OCI-LY1 (cell line): Measurements from ENCODE around the gene GLMP.

Experiments used
- H2AFZ ChIP-seq: fragments of 200-600 bp; sonication (generic), shearing (Covaris generic); 2 replicates; pipeline ENCODE4 v1.6.0; 2014; ENCODE audit warnings: antibody characterized with exemption, mild to moderate bottlenecking, low read length
- H3F3A ChIP-seq: fragments of 200-600 bp; sonication (generic), shearing (Covaris generic); 2 replicates; pipeline ENCODE4 v1.6.0; 2014; ENCODE audit warnings: mild to moderate bottlenecking, antibody characterized with exemption, low read length, moderate library complexity; ENCODE audit not compliant: insufficient read depth
- H3K27ac ChIP-seq: fragments of 200-600 bp; sonication (generic); 2 replicates; pipeline ENCODE4 v1.5.1; 2014; ENCODE audit warnings: low read length, mixed run types, mild to moderate bottlenecking, low read depth; ENCODE audit not compliant: poor library complexity, severe bottlenecking
- H3K27me3 ChIP-seq: fragments of 200-600 bp; sonication (generic); 2 replicates; pipeline ENCODE4 v1.6.0; 2014; ENCODE audit warnings: antibody characterized with exemption, mild to moderate bottlenecking, low read length, moderate library complexity; ENCODE audit not compliant: insufficient read depth
- H3K36me3 ChIP-seq: fragments of 200-600 bp; sonication (generic); 2 replicates; pipeline ENCODE4 v1.6.1; 2014; ENCODE audit warnings: mild to moderate bottlenecking, antibody characterized with exemption, low read length, moderate library complexity, mixed read lengths; ENCODE audit not compliant: insufficient read depth
- H3K4me1 ChIP-seq: fragments of 200-600 bp; sonication (generic); 2 replicates; pipeline ENCODE4 v1.5.1; 2014; ENCODE audit warnings: mild to moderate bottlenecking, low read length, moderate library complexity; ENCODE audit not compliant: insufficient read depth, severe bottlenecking
- H3K4me2 ChIP-seq: fragments of 200-600 bp; sonication (generic), shearing (Covaris generic); 2 replicates; pipeline ENCODE4 v1.6.1; 2014; ENCODE audit warnings: low read length
- H3K4me3 ChIP-seq: fragments of 200-600 bp; sonication (generic); 2 replicates; pipeline ENCODE4 v1.5.1; 2014; ENCODE audit warnings: low read length, low read depth, mild to moderate bottlenecking, mixed read lengths; ENCODE audit not compliant: poor library complexity, severe bottlenecking
- H3K79me2 ChIP-seq: fragments of 200-600 bp; shearing (Covaris generic); 2 replicates; pipeline ENCODE4 v1.6.1; 2016; ENCODE audit warnings: mixed run types, low read length, mixed read lengths; ENCODE audit not compliant: insufficient read depth
- H3K9ac ChIP-seq: fragments of 200-600 bp; sonication (generic), shearing (Covaris generic); 2 replicates; pipeline ENCODE4 v1.6.1; 2014; ENCODE audit warnings: mild to moderate bottlenecking, low read length, mixed read lengths
- H3K9me2 ChIP-seq: fragments of 200-600 bp; sonication (generic), shearing (Covaris generic); 2 replicates; pipeline ENCODE4 v1.6.1; 2014; ENCODE audit warnings: low read depth, mild to moderate bottlenecking, low read length, mixed read lengths
- H3K9me3 ChIP-seq: fragments of 200-600 bp; shearing (Covaris generic); 2 replicates; pipeline ENCODE4 v1.6.1; 2014; ENCODE audit warnings: low read length, mixed read lengths
- H4K20me1 ChIP-seq: fragments of 200-600 bp; sonication (generic), shearing (Covaris generic); 2 replicates; pipeline ENCODE4 v1.6.0; 2016; ENCODE audit warnings: mild to moderate bottlenecking, low read length; ENCODE audit not compliant: insufficient read depth
- EZH2 ChIP-seq: fragments of 200-600 bp; sonication (generic), shearing (Covaris generic); IDR thresholded peaks from 2 replicates; pipeline ENCODE4 v1.8.0; 2017; ENCODE audit warnings: borderline replicate concordance, mixed run types, mild to moderate bottlenecking, antibody characterized with exemption, low read length, moderate library complexity, mixed read lengths
- TF ChIP-seq, protein P1 (sequence below): fragments of 200-600 bp; sonication (generic), shearing (Covaris generic); IDR thresholded peaks from 2 replicates; pipeline ENCODE4 v1.5.1; 2017; ENCODE audit warnings: mild to moderate bottlenecking, antibody characterized with exemption, low read length, moderate library complexity, mixed read lengths

Gene GLMP

DNA sequence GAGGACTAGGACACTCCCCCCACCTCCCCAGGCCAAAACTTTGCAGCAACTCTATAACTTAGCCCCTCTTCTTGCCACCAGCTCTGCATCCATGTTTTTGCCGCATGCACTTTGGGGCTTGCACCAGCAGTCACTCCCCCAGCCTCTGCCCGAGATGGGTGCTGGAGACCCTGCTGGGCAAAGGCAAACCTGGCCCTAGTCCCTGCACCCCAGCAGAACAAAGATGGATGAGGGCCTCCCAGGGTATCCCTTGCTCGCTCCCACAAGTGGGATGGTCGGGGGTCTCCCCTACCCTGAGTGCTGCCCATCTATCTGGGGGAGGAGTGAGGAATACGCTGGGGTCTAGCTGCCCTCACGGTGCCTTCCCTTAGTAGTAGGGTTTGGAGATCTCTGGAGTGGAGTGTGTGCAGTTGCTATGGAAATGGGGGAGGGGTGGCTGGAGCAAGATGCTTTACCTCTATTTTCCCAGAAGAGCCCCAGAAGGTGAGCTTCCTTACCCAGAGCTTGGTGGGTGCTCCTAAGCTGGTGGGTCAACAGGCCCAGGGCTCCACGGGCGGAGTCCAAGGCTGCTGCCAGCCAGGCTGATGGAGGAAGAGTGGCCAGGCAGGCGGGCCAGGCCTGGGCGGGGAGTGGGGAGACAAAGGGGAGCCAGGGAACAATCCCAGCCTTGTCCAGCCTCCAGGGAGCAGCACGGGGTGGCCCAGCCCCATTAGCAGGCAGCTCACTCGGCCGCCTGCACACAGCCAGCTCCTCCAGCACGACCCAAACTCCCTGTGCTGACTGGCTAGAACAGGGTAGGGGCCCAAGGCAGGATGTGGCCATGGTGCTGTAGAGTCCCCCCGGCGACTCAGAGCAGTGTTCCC is 47.8 kb downstream of the GLMP start, which contains the start of gene PAQR6:
Gene PAQR6 (minus strand): TSS at position 597 of the 863 bp plus-strand sequence. CDS start 1,325 bp downstream, outside the sequence.
- Histone ChIP-seq H3K9me2 (no peaks in the 10 kb centered on the region), H4K20me1 (no peaks in the 10 kb centered on the region), H3K4me2 (no peak within 1 kb of the TSS), H3F3A (no peaks in the 10 kb centered on the region), H3K4me1 (peaks cover 10% of the 10 kb centered on the region), H3K4me3 (no peak within 1 kb of the TSS), H3K36me3 (peaks cover 44% of the 10 kb centered on the region), H3K27me3 (0 out of 2 replicates have a peak, but pooled peaks cover 5% of the 10 kb centered on the region), H3K79me2 (no peaks in the 10 kb centered on the region), H2AFZ (no peak within 1 kb of the TSS), H3K27ac (no peak within 1 kb of the TSS), H3K9me3 (no peaks in the 10 kb centered on the region), H3K9ac (no peak within 1 kb of the TSS)
- TF ChIP-seq EZH2, result no peak
- TF ChIP-seq, protein P1, sequence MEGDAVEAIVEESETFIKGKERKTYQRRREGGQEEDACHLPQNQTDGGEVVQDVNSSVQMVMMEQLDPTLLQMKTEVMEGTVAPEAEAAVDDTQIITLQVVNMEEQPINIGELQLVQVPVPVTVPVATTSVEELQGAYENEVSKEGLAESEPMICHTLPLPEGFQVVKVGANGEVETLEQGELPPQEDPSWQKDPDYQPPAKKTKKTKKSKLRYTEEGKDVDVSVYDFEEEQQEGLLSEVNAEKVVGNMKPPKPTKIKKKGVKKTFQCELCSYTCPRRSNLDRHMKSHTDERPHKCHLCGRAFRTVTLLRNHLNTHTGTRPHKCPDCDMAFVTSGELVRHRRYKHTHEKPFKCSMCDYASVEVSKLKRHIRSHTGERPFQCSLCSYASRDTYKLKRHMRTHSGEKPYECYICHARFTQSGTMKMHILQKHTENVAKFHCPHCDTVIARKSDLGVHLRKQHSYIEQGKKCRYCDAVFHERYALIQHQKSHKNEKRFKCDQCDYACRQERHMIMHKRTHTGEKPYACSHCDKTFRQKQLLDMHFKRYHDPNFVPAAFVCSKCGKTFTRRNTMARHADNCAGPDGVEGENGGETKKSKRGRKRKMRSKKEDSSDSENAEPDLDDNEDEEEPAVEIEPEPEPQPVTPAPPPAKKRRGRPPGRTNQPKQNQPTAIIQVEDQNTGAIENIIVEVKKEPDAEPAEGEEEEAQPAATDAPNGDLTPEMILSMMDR, result no peak

DNA sequence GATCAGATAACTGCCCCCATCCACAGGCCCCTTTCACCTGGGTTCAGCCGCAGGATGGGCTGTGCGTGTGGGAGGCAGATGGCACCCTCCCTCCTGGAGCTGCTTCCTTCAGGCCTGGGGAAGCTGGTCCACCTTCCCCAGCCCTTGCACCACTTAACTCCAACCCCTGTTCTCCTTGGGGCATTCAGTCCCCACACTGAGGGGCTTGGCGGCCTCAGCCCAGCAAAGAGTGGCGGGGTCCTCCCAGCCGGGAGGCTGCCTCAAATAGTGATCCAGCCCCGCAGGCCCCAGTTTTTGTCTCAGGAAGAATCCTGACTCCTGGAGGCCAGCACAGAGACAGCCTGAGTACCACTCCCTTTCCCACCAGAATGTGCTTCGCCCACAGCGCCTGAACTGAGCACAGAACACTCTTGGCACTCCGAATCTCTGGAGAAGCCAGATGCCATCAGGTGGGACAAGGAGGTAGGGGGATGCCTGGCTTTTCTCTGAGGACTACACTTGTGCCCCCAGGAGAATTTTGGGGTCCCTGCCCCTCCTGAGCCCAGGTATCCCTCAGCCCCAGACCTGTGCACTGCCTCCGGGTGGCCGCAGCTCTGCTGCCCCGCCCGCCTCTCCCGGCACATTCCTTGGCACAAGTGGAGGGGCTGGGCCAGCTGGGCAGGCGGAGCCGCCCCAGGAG is 48.6 kb downstream of the GLMP start:
- H3K9me2 ChIP-seq, result no peaks in the 10 kb centered on the region
- no peaks in the 10 kb centered on the region for H3K79me2 ChIP-seq
- H3K27me3 ChIP-seq, result 0 out of 2 replicates have a peak, but pooled peaks cover 5% of the 10 kb centered on the region
- H3K9me3 ChIP-seq, result no peaks in the 10 kb centered on the region
- no peaks in the 10 kb centered on the region for H4K20me1 ChIP-seq
- no peaks in the 10 kb centered on the region for H3F3A ChIP-seq
- H3K9ac ChIP-seq, result no peak overlapping the region
- no peak overlapping the region for H3K27ac ChIP-seq
- H3K4me1 ChIP-seq, result peaks cover 10% of the 10 kb centered on the region
- TF ChIP-seq, protein P1, result no peak
- no peak for TF ChIP-seq EZH2
- no peak overlapping the region for H3K4me3 ChIP-seq
- H3K36me3 ChIP-seq, result peaks cover 37% of the 10 kb centered on the region
- H3K4me2 ChIP-seq, result no peak overlapping the region
- no peak overlapping the region for H2AFZ ChIP-seq

DNA sequence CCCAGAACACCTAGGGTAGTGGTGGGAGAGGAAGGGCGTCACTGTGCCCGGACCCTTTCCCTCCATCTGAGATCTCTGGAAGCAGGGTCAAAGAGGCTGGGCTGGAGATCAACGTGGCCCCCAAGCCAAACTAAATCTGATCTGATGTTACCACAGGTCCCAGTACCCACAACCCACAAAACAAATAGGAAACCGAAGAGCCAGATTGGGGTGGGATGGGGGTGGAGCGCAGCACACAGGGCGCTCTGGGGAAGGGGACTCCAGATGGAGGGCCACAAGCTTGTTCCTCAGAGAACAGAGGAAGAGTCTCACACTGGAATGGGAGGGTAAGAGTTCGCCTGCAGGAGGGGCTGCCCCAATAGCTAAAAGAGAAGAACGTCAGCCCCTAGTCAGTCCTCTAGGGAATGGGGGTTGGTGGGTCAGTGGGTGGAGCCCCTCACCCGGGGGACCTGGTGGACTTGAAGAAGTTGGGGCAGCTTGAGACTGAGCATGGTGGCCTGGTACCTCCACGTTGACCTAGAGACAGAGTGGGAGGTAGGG is 49.2 kb downstream of the GLMP start:
- Histone ChIP-seq H4K20me1 (no peaks in the 10 kb centered on the region), H3K4me1 (peaks cover 10% of the 10 kb centered on the region), H3K9ac (peak overlapping the region; percentile 5; the same call in 1 of the 2 replicates), H3K79me2 (no peaks in the 10 kb centered on the region), H3F3A (no peaks in the 10 kb centered on the region), H3K9me2 (no peaks in the 10 kb centered on the region), H3K36me3 (peaks cover 31% of the 10 kb centered on the region), H3K9me3 (no peaks in the 10 kb centered on the region), H2AFZ (no peak overlapping the region), H3K27me3 (0 out of 2 replicates have a peak, but pooled peaks cover 5% of the 10 kb centered on the region), H3K4me2 (peak overlapping the region; percentile 60), H3K27ac (no peak overlapping the region), H3K4me3 (peak overlapping the region; percentile 42)
- no peak for TF ChIP-seq EZH2
- TF ChIP-seq, protein P1, result no peak
